Islet precursor cell (in vitro differentiated cells): Measurements from ENCODE around the gene FAM9B.
"Not testable (repeated sequence)": the region's sequence is repeated elsewhere in the genome, so short reads cannot be mapped to it uniquely, and the experiment has no call there.

ENCODE experiments used
- DNase-seq: peaks from one replicate; pipeline ENCODE4 v3.0.0-alpha.2; 2018

The FAM9B gene

DNA sequence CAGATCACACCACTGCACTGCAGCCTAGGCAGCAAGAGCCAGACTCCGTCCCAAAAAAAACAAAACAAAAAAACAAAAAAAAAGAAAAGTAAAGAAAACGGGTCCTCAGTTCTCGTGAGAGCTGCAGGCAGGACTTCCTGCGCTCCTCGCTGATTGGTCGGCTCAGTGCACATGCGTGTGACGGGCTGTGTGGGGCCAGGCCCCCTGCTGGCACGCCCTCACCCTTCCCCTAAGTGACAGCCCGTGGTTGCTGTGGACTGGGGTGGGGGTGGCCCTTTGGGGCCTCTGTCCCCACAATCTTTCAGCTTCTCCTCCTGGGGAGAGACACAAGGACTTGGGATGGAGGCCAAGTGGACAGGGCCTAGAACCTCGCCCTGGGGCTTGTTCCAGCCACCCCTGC, at the start of gene FAM9B:
Gene FAM9B, minus strand, starts transcription at position 139 of the 400 bp plus-strand sequence. CDS start 1,141 bp downstream, outside the sequence.
- DNase-seq = no peak

DNA sequence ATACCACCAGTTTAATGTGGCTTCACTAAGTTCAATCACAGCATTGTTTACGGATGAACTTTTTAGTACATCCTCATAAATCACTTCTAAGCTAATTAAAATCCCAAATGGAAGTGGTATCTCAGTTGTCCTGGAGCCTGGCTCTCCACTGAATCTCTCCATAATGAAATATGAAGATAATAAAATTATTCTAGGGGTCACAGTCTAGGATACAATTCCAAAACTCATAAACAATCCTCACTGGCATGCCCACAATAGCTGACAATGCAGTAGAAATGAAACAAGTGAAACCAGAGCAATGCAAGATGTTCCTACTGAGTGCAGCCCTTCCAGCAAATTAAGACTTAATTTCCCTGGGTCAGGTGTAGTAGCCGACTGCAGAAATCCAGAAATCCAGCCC, 47.3 kb upstream of the FAM9B start:
- DNase-seq = no peak

DNA sequence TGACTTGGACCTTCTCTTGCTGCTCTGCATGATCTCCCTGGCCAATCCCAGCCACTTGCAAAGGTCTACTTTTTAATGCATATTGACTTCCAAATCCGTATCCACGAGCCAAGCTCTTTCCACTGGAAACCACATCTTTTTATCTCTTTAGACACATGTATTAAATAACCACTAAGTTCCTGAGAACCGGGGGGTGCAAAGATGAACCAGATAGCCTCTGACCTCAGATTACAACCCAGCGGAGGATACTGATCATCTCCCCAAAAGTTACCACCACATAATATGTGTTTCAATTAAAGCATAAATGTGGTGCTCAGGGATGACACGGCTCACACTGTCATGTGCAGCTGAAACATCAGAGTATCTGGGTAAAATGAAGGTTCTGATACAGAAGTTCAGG, 40.4 kb upstream of the FAM9B start:
- DNase-seq = no peak

DNA sequence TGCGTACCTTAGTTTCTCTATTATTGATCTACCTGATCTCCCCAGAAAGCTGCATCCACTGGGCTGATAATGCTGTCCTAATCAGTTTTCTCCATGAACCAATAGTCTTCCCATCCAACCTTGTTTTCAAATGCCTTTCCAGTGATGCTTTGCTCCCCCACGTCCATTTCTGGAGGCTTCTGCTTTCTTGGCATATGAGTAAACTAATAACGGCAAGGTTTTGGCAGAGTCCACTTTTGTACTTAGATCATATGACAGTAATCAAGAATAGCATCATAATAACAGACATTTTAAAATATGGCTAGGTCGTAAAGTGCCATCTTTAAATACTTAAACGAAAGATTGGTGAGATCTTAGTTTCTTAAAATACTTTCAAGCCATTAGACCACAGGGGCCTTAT, 38.4 kb upstream of the FAM9B start:
- DNase-seq = no peak

DNA sequence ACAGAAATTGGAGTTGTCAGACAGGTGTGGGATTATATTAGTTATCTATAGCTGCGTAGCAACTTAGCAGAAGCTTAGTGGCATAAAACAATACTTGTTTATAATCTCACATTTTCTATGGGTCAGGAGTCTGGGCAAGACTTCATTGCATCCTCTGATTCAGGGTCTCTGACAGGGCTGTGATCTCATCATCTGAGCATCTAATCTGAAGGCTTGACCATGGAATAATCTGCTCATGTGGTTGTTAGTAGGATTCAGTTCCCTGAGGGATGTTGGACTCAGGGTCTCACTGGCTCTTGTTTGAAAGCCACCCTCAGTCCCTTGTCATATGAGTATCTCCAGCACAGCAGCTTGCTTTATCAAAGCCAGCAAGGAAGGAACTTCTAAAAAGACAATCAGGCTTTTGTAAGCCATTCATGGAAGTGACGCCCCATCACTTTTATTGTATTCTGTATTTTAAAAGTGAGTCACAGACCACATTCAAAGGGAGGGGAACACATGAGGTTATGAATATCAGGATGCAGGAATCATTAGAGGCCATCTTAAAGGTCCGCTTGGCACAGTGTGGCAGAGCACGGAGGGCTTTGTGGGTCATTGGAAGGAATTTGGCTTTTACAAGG, 37.2 kb upstream of the FAM9B start:
- DNase-seq = no peak

DNA sequence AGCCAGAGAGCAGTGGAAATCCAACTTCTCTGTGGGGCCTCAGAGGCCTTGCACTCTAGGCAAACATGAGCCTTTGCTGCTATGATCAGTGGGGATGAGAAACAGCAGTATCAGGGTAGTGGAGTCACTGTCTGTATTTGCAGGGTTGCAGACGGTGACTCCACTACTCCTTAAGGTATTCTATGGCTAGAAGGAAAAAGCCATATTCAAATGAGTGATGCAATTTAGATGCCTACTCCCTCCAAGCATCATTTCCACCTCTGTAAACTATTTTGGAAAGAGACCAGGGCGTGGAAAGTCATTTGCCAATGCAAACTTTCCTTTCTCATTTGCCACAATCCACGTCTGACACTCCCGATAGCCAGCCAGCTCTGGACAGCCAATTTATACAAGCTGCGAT, 35.6 kb upstream of the FAM9B start:
- no peak for DNase-seq

DNA sequence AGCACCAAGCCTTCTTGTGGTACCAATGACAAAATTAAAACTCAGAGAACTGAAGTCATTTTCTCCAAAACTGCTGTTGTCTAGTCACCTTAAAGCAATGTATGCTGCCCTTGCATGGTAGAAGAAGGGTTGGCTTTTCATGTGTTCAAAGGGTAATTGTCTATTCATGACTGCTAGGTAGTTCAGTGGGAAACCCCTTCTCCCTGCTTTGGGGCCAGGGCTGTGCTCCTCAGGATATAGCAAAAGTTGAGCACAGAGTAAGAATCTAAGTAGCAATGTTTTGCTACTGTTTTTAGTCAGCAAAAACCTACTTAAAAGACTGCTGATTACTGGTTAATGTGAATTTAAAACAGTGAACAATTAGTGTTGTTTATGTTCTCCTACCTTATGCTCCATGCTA, 30.8 kb upstream of the FAM9B start:
- no peak for DNase-seq

DNA sequence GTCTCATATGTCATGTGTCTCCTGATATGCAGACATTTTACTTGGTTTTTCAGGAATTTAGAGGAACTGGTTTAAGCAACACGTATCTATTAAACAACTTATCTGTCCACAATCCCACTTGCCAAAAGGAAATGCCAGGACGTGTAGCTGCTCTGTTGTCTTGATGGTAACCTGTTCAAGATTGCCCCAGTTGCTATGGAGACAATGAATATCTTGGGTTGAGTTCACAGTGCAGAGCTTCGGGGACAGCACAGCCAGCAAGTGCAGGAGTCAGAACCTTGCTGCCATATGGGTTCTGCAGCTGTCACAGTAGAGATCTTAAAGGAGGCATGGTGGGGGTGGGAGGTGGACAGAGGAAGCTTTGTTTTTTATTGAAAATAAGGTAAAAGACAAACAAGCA, 28.7 kb upstream of the FAM9B start:
- DNase-seq = no peak

DNA sequence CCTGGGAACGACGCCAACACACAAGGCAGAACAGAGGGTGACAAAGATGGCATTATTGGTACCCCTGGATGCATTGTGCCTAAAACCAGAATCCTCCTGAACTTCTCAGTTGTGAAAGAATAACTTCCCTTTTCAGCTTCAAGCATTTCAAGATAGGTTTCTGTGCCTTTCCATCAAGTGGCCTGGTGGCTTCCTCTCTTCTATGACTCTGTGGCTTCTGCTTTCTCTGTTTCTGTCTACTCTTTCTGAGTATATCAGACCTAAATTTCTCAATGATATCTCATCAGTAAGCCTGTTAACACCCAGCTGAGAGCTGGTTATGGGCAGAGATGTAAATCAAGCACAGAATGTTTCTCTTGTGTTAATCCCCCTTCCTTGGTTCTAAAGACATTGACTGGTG, 21.4 kb upstream of the FAM9B start:
- no peak for DNase-seq

DNA sequence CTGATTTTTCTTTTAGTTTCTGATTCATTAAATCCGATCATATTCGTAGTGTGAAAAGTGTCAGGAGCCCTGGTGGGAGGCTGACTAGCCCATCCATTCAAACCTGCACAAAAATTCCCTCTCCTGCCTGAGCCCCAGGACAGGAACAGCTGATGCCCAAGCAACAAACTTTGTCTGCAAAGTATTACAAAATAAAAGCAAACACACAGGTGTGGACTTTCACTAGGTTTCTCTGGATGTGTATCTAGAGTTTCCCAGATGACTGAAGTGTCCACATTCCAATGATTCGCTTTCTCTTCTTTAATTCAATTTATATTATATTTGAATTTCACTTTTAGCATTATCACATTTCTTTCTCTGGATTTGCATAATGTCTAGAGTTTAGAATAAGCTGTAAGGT, 18.2 kb upstream of the FAM9B start:
- no peak for DNase-seq

DNA sequence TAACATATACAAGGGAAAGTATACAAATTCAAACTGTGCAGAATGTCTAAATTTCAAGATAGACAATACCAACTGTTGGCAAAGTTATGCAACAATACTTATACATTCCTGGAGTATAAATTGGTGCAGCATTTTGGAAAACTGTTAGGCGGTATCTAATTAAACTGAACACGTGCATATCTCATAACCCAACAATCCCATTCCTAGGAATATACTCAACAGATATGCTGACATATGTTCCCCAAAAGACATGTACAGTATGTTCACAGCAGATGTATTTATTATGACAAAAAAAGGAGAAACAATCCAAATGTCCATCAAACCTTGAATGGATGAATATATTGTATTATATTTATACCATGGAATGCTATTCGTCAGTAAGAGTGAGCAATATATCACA, 16.4 kb upstream of the FAM9B start:
- no peak for DNase-seq

DNA sequence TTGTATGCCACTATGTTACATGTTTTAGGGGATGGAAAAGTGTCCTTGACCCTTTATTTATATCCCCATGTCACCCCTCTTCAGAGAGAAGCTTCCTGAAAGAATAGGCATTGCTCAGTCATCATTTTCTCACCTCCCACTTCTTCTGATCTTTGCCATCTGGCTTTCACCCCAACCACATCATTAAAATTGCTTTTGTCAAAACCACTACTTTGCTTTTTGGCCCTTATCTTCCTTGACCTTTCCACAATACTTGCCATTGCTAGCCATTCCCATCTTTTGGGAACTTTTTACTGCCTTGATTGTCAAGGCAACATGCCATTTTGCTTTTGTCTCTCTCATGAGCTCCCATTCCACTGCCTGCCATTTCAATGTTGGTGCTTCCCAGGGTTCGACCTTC, 14.9 kb upstream of the FAM9B start:
- DNase-seq = no peak

DNA sequence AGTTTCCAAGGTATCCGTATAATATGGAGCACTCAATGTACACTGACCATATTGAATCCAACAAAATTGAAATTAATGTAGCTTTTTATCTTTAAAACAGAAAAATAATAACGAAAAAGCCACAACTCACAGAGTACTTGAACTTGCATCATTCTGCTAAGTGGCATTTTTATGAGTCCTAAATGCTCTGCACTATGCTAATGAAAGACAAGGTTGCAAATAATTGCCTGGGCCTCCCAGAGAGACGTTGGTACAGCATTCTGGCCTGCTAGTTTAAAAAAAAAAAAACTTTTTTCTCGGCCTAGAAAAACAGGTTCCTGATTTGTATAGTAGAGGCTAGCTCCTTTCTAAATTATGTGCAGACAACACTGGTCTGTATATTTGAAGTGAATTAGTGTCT, 4.3 kb upstream of the FAM9B start:
- DNase-seq = no peak

DNA sequence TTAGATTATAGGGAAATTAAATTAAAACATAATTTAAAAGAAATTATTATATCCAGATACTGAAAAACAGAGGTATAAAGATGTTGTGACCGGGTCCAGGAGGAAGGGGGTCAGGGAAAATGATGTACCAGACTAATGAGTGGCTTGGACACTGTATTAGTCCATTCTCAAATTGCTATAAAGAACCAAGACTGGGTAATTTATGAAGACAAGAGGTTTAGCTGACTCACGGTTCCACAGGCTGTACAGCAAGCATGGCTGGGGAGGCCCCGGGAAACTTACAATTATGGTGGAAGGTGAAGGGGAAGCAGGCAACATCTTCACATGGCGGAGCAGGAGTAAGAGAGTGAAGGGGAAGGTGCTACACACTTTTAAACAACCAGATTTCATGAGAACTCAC, 3.4 kb upstream of the FAM9B start:
- DNase-seq = no peak

DNA sequence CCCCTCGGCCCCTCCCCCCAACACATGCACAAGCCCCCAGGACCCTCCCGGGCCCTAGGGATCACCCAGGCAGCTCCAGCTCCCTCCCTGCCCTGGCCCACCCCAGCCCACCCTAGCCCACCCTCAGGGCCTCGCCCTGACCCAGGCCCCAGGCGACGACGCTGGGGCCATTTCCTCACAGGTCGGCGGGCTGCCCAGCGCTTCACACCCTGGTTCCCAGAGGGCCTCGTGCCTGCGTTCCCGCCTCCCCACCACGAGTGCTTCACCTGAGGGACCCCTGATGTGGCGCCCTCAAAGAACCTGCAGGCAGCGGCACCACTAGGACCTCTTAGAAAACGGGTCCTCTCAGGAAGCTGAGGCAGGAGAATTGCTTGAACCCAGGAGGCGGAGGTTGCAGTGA, 341 bp downstream of the FAM9B start:
- DNase-seq = no peak

DNA sequence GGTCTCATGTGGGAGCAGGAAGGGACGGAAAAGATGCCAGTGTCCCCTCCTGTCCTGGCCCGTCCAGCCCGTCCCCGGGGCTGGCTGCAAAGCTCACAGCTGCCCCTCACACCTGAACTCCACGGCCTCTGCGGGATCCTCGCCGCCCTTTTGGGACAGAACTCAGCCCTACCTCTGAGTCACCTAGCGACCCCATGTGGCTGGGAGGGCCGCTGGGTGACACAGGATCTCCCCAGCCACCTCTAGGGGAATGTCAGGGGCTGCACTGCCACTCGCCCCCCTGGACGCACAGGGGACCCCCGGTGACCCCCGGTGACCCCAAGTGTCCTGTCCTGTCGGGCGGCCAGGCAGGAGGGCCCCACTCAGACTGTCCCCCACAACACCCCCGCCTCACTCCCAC, 748 bp downstream of the FAM9B start:
- no peak for DNase-seq

DNA sequence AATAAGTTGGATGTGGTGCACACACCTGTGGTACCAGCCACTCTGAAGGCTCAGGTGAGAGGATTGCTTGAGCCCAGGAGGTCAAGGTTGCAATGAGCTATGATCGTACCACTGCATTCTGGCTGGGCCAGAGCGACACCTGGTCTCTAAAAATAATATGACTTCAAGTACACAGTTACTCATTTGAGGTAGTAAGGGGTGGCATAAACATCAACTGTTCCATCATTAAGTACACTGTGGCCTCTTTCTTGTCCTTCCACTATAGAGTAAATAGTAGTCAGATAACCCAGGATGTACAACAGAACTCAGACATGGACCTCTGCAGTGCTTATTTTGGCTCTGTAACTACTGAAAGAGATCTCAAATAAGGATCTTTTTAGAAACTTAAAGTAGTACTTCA, 10.6 kb downstream of the FAM9B start:
- no peak for DNase-seq

DNA sequence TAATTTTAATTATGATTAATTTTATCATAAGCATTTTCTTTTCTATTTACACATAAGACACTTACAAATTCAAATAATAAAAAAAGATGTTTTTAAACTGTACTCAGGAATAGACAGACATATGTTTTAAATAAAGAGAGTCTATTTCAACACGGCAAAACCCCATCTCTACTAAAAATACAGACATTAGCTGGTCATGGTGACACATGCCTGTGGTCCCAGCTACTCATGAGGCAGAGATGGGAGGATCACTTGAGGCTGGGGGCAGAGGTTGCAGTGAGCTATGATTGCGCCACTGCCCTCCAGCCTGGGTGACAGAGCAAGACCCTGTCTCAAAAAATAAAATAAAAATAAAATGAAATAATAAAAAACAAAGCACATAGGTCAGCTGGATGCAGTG, 14.8 kb downstream of the FAM9B start:
- no peak for DNase-seq

DNA sequence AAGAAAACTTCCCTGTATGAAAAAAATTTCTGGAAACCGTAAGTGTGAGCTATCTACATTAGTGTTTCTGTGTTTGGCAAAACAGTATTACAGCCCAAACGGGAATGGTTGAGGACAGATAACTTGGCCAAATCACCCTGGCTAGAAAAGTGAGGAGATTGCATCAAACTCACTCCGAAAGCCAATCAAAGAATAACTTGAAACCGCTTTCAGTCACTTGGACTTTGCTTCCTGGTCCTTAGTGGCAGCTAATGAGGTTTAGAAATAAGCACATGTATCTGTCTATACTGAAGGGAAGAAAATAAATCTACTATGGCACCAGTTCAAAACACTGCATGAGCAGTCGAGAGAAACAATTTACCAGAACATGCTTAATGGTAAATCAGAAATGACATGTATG, 15.6 kb downstream of the FAM9B start:
- not testable (repeated sequence) for DNase-seq

DNA sequence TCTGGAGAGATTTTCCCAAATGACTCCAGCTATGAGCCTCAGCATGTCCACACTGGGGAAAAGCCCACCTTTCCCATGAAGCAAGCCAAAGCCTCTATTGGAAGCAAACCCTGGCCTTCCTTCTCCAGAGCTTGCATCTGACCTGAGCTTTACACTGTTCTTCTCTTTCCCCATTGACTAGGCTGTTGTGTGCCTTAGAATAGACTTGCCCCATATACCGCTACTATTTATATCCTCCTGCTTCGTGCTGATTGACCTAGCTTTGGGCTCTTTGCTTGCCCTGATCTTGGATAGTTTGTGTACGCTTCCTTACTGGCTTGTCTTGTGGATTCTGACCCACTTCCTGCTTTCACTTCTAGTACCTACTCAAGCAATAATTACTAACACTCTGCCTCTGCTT, 30.9 kb downstream of the FAM9B start:
- DNase-seq = no peak

DNA sequence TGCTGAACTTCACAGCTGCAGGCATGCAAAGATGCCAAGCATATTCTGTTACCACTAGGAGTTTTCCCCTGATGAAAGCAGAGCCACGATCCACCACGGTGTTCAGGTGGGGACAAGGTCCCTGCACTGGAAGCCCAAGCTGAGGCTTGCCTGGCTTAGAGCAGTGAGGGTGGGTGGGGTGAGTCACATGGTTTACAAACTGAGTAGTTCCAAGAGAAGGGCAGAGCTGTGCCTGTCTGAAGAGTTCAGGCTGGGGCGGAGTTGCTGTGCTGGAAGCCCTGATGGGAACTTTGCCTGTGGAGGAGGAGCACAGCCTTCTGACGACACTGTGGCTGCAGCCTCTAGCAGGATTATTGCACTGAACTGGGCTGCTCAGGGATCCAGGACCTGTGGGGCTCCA, 45.5 kb downstream of the FAM9B start:
- no peak for DNase-seq

DNA sequence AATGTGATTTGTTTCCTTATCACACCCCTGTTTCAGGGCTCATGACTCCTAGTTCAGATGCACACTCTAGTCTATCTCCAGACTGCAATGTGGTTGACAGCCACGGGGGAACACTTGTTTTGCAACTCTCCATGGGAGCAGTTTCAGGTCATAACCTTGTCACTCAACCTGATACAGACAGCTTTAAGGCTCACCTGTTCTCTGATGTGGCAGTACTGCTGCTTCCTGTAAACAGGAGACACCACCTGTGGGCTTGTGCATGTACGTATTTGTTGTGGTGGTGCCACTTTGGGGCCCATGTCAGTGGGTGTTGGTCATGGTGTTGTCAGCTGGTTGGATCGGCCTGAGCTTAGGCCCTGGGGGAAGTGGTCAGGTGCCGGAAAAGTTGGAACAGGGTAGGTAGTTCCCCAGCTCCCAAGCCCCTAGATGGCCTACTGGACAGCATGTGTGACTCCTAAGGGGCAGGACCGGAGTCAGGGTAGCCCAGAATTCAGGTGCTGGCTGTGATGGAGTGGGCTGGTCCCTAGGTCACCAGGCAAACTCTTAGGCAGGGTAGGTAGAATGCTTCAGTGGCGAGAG, 46.2 kb downstream of the FAM9B start:
- no peak for DNase-seq

DNA sequence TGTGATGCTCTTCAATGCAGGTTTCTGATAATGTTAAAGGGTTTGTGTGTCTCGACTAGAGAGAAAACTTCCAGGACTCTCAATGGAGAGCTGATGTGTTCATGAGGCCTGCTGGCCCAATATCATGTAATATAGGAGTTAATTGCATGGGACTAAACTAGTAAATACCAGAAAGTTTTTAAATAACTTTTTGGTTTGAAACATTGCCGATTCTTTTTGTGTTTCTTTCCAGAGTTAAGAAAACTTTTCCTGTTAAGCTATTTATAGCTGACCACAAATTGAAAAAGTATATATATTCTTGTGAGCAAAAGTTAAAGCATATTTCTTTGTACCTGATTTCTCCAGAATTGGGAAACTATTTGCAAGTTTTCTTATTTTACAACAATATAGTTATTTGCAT, 49.7 kb downstream of the FAM9B start:
- no peak for DNase-seq

DNA sequence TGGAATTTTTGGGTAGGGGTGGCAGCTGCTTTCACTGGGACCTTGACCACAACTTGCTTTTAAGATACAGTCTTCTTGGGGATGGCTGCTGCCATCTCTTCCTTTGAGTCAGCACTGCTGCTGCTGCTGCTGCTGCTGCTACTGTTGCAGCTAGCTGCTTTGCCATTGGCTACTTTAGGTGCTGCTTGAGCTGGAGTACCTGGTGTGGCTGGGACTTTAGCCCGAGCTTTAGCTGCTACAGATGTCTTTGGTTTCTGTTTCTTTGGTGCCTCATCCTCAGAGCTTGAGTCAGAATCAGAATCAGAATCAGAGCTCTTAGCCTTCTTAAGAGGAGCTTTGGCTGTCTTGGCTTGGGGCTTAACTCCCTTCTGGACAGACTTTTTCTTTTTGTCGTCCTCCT, 52.2 kb downstream of the FAM9B start:
- no peak for DNase-seq

DNA sequence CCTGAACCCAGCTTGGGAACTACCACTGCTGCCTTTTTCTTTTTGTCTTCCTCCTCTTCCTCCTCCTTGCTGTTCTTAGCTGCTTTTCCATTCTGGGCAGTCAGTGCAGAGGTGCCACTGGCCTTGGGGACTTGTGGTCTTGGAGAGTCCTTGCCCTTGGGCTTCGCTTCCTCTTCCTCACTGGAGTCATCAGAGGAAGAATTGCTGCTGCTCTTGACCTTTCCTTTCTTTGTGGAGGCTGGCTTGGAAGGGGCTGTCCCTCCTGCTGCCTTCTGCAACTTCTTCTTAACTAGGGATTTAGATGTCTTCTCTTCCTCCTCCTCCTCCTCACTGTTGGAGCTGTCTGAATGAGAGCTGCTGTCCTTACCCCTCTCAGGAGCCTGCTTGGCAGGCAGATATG, 53.2 kb downstream of the FAM9B start:
- no peak for DNase-seq
